ENCODE results near the gene PGP.

GRCh38 chr16:2243031-2243528, 28.4 kb upstream of the PGP start:
- TF ChIP-seq CTCF (IDR thresholded peaks at IDR 0.05; ENCODE audit: borderline replicate concordance, extremely low read depth, low read length, poor library complexity, severe bottlenecking) (no peak), EZH2 (IDR thresholded peaks at IDR 0.05; ENCODE audit: borderline replicate concordance, low read depth, low read length, severe bottlenecking) (no peak)

All from DND-41 (cell line).